Fibroblast of pulmonary artery (primary cell): ENCODE data around the gene ABTB2.
"Not testable (repeated sequence)": the region's sequence is repeated elsewhere in the genome, so short reads cannot be mapped to it uniquely, and the experiment has no call there.

ENCODE experiments used
- DNase-seq: peaks from one replicate; pipeline ENCODE4 v3.0.0-alpha.2; 2010; ENCODE audit warnings: low read depth
- H3K4me3 ChIP-seq: replicated peaks from 2 replicates; pipeline ENCODE4 v1.5.1; 2011; ENCODE audit warnings: low read depth, mild to moderate bottlenecking, control low read depth, low read length, moderate library complexity
- CTCF ChIP-seq: IDR thresholded peaks from 2 replicates; pipeline ENCODE4 v1.5.1; 2011; ENCODE audit warnings: mild to moderate bottlenecking, control low read depth, low read length, inconsistent platforms; ENCODE audit errors: missing control alignments

The ABTB2 gene

DNA sequence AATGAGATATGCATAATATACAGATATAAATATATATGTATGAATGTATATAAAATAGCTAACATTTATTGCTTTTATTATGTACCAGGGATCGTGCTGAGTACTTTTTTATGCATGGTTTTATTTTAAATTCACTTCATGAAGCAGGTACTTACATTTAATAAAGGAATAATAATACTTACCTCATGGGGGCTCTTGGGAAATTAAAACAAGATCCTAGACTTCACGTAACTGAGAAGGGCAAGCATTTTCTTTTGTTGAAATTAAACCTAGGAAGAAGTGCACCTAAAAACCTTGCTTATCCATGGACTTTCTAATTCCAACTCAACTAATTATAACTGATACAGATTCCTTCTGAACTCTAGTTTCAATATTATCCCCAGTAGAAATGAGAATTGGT lies 40.0 kb upstream of the ABTB2 start:
- no peak for DNase-seq
- H3K4me3 ChIP-seq: no peak overlapping the region
- TF ChIP-seq CTCF: no peak

- no peak for DNase-seq
- H3K4me3 ChIP-seq: no peak overlapping the region
- TF ChIP-seq CTCF: no peak
Measured at GRCh38 chr11:34397120-34397519, 39.3 kb upstream of the ABTB2 start.

- no peak for TF ChIP-seq CTCF
- no peak overlapping the region for H3K4me3 ChIP-seq
- peak; percentile 11 for DNase-seq
Measured at GRCh38 chr11:34395916-34396550, 38.2 kb upstream of the ABTB2 start.

DNA sequence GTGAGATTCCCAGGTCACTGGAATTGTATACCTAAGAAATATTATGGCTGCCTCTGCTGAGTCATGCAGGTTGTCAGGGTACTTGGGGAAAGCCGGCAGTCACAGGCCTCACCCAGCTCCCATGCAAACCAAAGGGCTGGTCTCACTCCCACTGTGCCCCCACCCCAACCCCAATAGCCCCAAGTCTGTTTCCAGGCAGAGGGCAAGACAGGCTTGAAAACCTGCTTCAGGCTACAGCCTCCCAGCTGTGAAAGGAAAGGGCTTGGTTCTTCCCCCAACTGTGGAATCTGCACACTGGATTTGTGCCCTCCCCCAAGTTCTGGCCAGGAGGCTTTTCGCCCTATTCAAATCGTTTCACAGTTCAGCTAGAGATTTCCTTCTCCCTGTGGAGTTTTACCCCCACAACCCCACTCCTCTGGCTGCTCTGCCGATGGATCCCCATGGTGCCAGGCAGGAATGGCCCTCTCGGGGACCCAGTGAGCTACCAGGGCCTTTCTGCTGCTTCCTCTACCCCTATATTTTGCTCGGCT lies 37.0 kb upstream of the ABTB2 start:
- no peak for TF ChIP-seq CTCF
- no peak overlapping the region for H3K4me3 ChIP-seq
- no peak for DNase-seq

DNA sequence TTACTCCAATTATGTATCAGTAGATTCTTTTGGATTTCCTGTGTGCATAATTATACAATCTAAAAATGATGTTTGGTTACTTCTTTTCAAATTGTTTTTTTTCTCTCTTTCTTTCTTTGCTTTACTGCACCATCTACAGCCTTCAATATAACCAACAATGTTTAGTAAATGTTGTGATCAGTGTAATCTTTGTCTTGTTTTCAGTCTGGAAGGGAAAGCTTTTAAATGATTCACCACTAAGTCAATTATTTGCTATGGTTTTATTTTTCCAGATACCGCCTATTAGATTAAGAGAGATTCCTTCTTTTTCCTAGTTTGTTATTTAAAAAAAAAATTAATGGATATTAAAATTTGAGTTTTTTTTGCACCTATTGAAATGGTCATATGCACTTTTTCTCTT lies 29.8 kb upstream of the ABTB2 start:
- TF ChIP-seq CTCF: no peak
- no peak for DNase-seq
- H3K4me3 ChIP-seq: no peak overlapping the region

DNA sequence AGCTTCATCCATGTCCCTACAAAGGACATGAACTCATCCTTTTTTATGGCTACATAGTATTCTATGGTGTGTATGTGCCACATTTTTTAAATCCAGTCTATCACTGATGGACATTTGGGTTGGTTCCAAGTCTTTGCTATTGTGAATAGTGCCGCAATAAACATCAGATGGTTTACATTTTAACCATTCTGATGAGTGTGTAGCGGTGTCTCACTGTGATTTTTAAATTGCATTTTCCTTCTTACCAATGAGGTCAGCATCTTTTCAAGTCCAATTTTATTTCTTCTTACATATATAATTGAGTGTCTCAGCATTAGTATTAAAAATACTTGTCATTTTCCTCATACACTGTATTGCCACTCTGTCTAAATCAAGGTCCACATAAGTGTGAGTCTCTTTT lies 28.5 kb upstream of the ABTB2 start:
- H3K4me3 ChIP-seq, DNase-seq: not testable (repeated sequence)

DNA sequence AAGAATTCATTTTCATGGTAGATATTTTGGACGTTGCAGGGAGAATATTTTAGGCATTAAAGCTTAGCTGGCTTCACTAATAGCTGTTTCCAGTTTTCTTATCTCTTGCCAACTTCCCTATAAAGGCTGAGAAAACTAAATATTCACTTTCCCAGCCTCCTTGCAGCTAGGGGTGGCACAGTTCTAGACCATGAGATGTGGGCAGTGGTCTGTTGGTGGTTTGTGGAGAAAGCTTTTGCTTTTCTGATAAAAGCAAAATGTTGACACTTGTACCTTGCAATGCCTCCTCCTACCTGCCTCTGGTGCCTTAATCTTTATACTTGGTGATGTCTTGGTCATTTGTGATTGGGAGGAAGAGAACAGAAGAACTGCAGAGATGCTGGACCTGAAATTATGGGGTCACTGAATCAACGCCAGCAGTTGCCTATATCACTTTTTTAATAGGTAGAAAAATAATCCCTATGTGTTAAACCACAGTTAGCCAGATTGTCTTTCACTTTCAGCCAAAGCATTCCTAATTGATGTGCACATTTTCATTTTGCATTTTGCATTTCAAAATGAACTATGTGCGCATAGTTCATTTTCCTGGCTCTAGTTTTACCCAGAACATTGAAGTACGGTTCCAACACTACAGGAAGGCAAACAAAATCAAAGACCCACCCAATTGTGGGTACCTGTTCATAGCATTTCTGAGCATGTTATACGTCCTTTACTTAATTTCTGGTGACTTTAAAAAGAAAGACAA lies 24.9 kb upstream of the ABTB2 start:
- no peak overlapping the region for H3K4me3 ChIP-seq
- no peak for TF ChIP-seq CTCF
- no peak for DNase-seq
